MM.1S (cell line): Measurements from ENCODE around the gene PALM3.

Experiments used
- CTCF ChIP-seq: fragments of 300-600 bp; sonication (generic); IDR thresholded peaks from 2 replicates; pipeline ENCODE4 v1.5.1; 2016; ENCODE audit warnings: antibody characterized with exemption, low read length, mixed read lengths
- EZH2 ChIP-seq: fragments of 300-600 bp; sonication (generic); optimal IDR thresholded peaks from 2 replicates; pipeline ENCODE3; 2017; ENCODE audit warnings: low read depth, mild to moderate bottlenecking, antibody characterized with exemption, low read length, mixed read lengths

GRCh38 chr19:14101003-14101545, 39.2 kb upstream of the PALM3 start:
- TF ChIP-seq CTCF (no peak), EZH2 (no peak)
